Fibroblast of villous mesenchyme (primary cell): ENCODE data around the gene ENTPD2. TPM values are rescaled to one million over a fixed set of nuclear protein-coding genes. Genes with fewer than 3 reads are reported as not detected.

ENCODE experiments used
- DNase-seq: peaks from one replicate; pipeline ENCODE4 v3.0.0-alpha.2; 2010; ENCODE audit warnings: low read depth
- H3K4me3 ChIP-seq: 2 replicates; pipeline ENCODE4 v1.5.1; 2011; ENCODE audit warnings: low read depth, mild to moderate bottlenecking, low read length
- CTCF ChIP-seq: IDR thresholded peaks from 2 replicates; pipeline ENCODE4 v1.5.1; 2012; ENCODE audit warnings: low read depth, mild to moderate bottlenecking, low read length; ENCODE audit not compliant: insufficient read depth
- total RNA-seq: library from RNA; depleted of rRNA; stranded (reverse); fragments of >200 nt; gene quantifications from 2 replicates; pipeline ENCODE4 v1.2.3, GENCODE V29; 2012

ENTPD2 gene
- total RNA-seq, 1 donor, result not detected

GRCh38 chr9:137052998-137053943, 590 bp downstream of the ENTPD2 start:
- DNase-seq, result no peak
- no peak for TF ChIP-seq CTCF
- no peak overlapping the region for H3K4me3 ChIP-seq

- H3K4me3 ChIP-seq, result no peak overlapping the region
- no peak for DNase-seq
Observed at GRCh38 chr9:137052293-137052692, 1.6 kb downstream of the ENTPD2 start.

GRCh38 chr9:137051145-137051724, 2.6 kb downstream of the ENTPD2 start:
- DNase-seq, result no peak
- no peak overlapping the region for H3K4me3 ChIP-seq
- TF ChIP-seq CTCF, result no peak

More at GRCh38 chr9:137052293-137052692, 1.6 kb downstream of the ENTPD2 start:
- TF ChIP-seq CTCF, result no peak

- DNase-seq, result no peak
- no peak for TF ChIP-seq CTCF
- no peak overlapping the region for H3K4me3 ChIP-seq
Observed at GRCh38 chr9:137050570-137050969, 3.3 kb downstream of the ENTPD2 start.

- peak; percentile 49 for TF ChIP-seq CTCF
- peak; percentile 44 for DNase-seq
- no peak overlapping the region for H3K4me3 ChIP-seq
Observed at GRCh38 chr9:137049544-137050449, 4.1 kb downstream of the ENTPD2 start.

- no peak overlapping the region for H3K4me3 ChIP-seq
- DNase-seq, result no peak
- TF ChIP-seq CTCF, result no peak
Observed at GRCh38 chr9:137048655-137049543, 5.0 kb downstream of the ENTPD2 start.
